ENCODE results near the gene PFN1.

DNA sequence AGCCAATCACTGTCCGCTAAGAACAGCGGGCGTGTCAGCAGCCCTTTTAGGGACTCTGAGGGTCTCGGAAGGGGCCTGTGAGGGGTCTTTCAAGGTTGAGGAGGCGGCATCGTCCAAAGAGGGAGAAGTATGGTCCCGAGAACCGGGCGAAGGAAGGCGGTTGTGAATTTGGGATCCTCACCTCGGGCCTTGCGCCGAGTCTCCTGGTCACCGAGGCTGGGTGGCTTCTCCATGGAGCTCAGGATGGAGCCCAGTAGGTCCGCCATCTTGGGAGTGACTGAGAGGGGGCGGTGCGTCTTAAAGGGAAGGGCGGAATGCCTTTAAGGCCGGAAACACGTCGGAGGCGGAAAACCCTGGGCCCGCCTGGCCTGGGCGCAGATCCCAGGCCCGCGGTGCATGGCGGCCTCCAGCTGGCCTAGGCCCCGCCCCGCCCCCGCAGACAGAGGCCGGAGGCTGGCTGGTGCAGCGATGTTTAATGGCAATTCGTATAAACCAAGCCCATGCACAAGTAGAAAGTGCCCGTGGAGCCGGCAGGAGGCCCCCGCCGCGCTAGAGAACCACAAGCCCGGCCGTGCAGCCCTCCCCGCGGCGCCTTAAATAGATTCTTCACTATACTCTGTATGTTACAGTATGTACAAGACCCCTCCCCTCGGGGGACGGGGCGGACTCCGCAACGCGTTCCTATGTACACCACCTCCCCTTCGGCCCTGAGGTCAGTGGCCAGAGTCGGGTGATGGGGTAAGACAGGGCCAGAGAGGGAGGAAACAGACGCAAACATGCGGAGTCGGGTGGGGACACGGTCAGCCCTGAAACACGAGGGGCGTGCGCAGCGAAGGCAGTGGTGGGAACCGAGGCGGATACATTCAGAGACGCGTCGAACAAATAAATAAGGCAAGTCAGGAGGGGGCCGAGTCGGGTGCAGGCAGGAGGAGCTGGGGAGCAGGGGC lies 19.5 kb upstream of the PFN1 start, which contains the start of gene SPAG7:
- TF ChIP-seq CTCF (IDR thresholded peaks at IDR 0.05) (peak in 2 of 4 experiments; percentile 24 to 33), POLR2A (IDR thresholded peaks at IDR 0.05) (peak; percentile 53 to 87)
